ENCODE results near the gene SFTPA1.
"Not testable (repeated sequence)": the region's sequence is repeated elsewhere in the genome, so short reads cannot be mapped to it uniquely, and the experiment has no call there.

GRCh38 chr10:79582954-79583353, 27.8 kb upstream of the SFTPA1 start:
- TF ChIP-seq CTCF, EZH2phosphoT487 (IDR thresholded peaks at IDR 0.05; ENCODE audit: low read length): not testable (repeated sequence)
